ENCODE measurements around the gene PARM1.

Gene PARM1

GRCh38 chr4:75009138-75009537 lies 76.2 kb downstream of the PARM1 start:
- H3K27ac ChIP-seq, result no peak overlapping the region
- TF ChIP-seq ZFX (IDR thresholded peaks at IDR 0.05; ENCODE audit: borderline replicate concordance) (no peak), CTCF (IDR thresholded peaks at IDR 0.05) (no peak)

- H3K27ac ChIP-seq, result no peak overlapping the region
- TF ChIP-seq ZFX (IDR thresholded peaks at IDR 0.05; ENCODE audit: borderline replicate concordance) (no peak), CTCF (IDR thresholded peaks at IDR 0.05) (no peak)
Measured at GRCh38 chr4:75011131-75011795, 78.3 kb downstream of the PARM1 start.

- TF ChIP-seq CTCF (IDR thresholded peaks at IDR 0.05) (no peak), ZFX (IDR thresholded peaks at IDR 0.05; ENCODE audit: borderline replicate concordance) (no peak)
- H3K27ac ChIP-seq, result no peak overlapping the region
Measured at GRCh38 chr4:75015627-75016026, 82.7 kb downstream of the PARM1 start.

GRCh38 chr4:75016472-75016871 lies 83.6 kb downstream of the PARM1 start:
- no peak for TF ChIP-seq CTCF (IDR thresholded peaks at IDR 0.05)
- no peak for TF ChIP-seq ZFX (IDR thresholded peaks at IDR 0.05; ENCODE audit: borderline replicate concordance)
- H3K27ac ChIP-seq, result no peak overlapping the region

GRCh38 chr4:75018811-75019479 lies 86.0 kb downstream of the PARM1 start:
- H3K27ac ChIP-seq, result no peak overlapping the region
- TF ChIP-seq CTCF (IDR thresholded peaks at IDR 0.05) (no peak), ZFX (IDR thresholded peaks at IDR 0.05; ENCODE audit: borderline replicate concordance) (no peak)

- no peak for TF ChIP-seq CTCF (IDR thresholded peaks at IDR 0.05)
- no peak for TF ChIP-seq ZFX (IDR thresholded peaks at IDR 0.05; ENCODE audit: borderline replicate concordance)
- no peak overlapping the region for H3K27ac ChIP-seq
Measured at GRCh38 chr4:75025431-75025830, 92.5 kb downstream of the PARM1 start.

- TF ChIP-seq CTCF (IDR thresholded peaks at IDR 0.05) (no peak), ZFX (IDR thresholded peaks at IDR 0.05; ENCODE audit: borderline replicate concordance) (no peak)
Measured at GRCh38 chr4:75028196-75028854, 95.4 kb downstream of the PARM1 start.

More at GRCh38 chr4:75028196-75028854, 95.4 kb downstream of the PARM1 start:
- H3K27ac ChIP-seq, result no peak overlapping the region

All from 22Rv1 (cell line).